ENCODE results near the gene UTY. TPM values are rescaled to one million over a fixed set of nuclear protein-coding genes. Genes with fewer than 3 reads are reported as not detected.

Gene UTY
- total RNA-seq, 4 donors from 2014 or later: 0.19 to 27.4 (median 17.6) TPM; not detected in 1

GRCh38 chrY:13345549-13345948 lies 134.3 kb downstream of the UTY start:
- Histone ChIP-seq H3K9me3 (no peaks in the 10 kb centered on the region), H3K4me3 (no peak overlapping the region), H3K27ac (replicated peaks in 1 of 4) (no peak overlapping the region), H3K27me3 (no peaks in the 10 kb centered on the region), H3K36me3 (peaks cover 0 to 7% (median 0%) of the 10 kb centered on the region in 4 donors), H3K4me1 (peaks cover 0 to 8% (median 4%) of the 10 kb centered on the region in 4 donors)
- TF ChIP-seq POLR2A (IDR thresholded peaks at IDR 0.05; ENCODE audit: low read depth) (no peak), POLR2AphosphoS5 (IDR thresholded peaks at IDR 0.05) (no peak), EP300 (IDR thresholded peaks at IDR 0.05) (no peak)
- TF ChIP-seq, protein P1, sequence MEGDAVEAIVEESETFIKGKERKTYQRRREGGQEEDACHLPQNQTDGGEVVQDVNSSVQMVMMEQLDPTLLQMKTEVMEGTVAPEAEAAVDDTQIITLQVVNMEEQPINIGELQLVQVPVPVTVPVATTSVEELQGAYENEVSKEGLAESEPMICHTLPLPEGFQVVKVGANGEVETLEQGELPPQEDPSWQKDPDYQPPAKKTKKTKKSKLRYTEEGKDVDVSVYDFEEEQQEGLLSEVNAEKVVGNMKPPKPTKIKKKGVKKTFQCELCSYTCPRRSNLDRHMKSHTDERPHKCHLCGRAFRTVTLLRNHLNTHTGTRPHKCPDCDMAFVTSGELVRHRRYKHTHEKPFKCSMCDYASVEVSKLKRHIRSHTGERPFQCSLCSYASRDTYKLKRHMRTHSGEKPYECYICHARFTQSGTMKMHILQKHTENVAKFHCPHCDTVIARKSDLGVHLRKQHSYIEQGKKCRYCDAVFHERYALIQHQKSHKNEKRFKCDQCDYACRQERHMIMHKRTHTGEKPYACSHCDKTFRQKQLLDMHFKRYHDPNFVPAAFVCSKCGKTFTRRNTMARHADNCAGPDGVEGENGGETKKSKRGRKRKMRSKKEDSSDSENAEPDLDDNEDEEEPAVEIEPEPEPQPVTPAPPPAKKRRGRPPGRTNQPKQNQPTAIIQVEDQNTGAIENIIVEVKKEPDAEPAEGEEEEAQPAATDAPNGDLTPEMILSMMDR (IDR thresholded peaks at IDR 0.05): no peak
- intact Hi-C loops (cut with DNase I): no loop called here
- DNase-seq (ENCODE audit: extremely low spot score): no peak
- no CpG with 5 or more reads among the region's 3 CpGs for WGBS

DNA sequence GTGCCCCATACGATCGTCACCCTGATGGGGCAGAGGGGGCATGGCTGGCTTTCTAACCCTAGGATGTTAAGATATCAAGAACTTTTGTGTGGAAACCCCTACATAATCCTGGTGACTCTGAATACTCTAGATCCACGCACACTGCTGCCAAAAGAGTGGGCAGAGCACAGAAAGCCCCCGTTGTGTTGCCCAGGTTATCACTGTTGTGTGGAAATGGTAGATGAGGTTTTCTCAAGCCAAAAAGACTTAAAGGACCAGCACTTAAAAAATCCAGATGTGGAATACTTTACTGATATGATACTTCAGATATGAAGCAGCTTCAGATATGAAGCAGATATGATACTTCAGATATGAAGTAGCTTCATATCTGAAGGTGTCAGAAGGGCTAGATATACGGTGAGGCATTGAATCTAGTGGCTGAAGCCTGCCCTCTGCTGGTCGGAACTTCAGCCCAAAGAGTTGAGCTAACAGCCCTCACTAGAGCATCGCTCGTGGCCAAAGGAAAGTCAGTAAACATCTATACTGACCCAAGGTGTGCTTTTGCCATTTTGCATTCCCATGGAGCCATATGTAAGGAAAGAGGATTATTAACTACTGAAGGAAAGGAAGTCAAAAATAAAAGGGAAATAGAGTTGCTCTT lies 136.4 kb downstream of the UTY start:
- Histone ChIP-seq H3K27me3 (no peaks in the 10 kb centered on the region), H3K36me3 (peaks cover 0 to 14% (median 0%) of the 10 kb centered on the region in 4 donors), H3K4me3 (no peak overlapping the region), H3K4me1 (no peaks in the 10 kb centered on the region), H3K27ac (replicated peaks in 1 of 4) (no peak overlapping the region), H3K9me3 (no peaks in the 10 kb centered on the region)
- DNase-seq (ENCODE audit: extremely low spot score): no peak
- intact Hi-C loops (cut with DNase I): no loop called here
- WGBS: no CpG with 5 or more reads among the region's 8 CpGs
- no peak for TF ChIP-seq POLR2AphosphoS5 (IDR thresholded peaks at IDR 0.05)
- TF ChIP-seq, protein P1 (IDR thresholded peaks at IDR 0.05): peak in 1 of 3 experiments; percentile 57

GRCh38 chrY:13339939-13340338 lies 139.9 kb downstream of the UTY start:
- H3K4me3 ChIP-seq: no peak overlapping the region
- no peaks in the 10 kb centered on the region for H3K9me3 ChIP-seq
- intact Hi-C loops (cut with DNase I): no loop called here
- peaks cover 0 to 23% (median 0%) of the 10 kb centered on the region in 4 donors for H3K36me3 ChIP-seq
- no peak overlapping the region for H3K27ac ChIP-seq (replicated peaks in 1 of 4)
- no peak for DNase-seq (ENCODE audit: extremely low spot score)
- no CpG with 5 or more reads among the region's 5 CpGs for WGBS
- no peaks in the 10 kb centered on the region for H3K27me3 ChIP-seq
- H3K4me1 ChIP-seq: no peaks in the 10 kb centered on the region
- TF ChIP-seq POLR2AphosphoS5 (IDR thresholded peaks at IDR 0.05) (no peak), EP300 (IDR thresholded peaks at IDR 0.05) (no peak), POLR2A (IDR thresholded peaks at IDR 0.05; ENCODE audit: low read depth) (no peak)
- TF ChIP-seq, protein P1 (IDR thresholded peaks at IDR 0.05): no peak

DNA sequence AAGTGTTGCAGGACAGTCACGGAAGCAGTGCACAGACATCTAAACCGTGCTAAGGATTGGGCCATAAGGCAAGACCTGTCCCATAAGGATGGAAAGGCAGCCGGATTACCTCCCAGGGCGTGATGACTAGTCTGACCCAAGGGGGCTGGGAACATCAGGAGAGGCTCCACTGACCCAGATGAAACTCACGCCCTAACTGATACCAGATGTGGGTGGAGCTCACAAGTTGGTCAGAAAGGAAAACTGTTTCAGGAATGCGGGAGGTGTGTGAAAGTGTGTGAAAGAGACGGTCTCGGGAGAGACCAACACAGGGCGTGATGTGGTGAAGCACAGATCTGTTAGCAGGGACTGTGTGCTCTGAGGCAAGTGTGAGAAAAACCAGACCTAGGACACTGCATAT lies 140.5 kb downstream of the UTY start:
- no peak overlapping the region for H3K27ac ChIP-seq (replicated peaks in 1 of 4)
- H3K36me3 ChIP-seq: peaks cover 0 to 29% (median 0%) of the 10 kb centered on the region in 4 donors
- TF ChIP-seq, protein P1 (IDR thresholded peaks at IDR 0.05): no peak
- TF ChIP-seq EP300 (IDR thresholded peaks at IDR 0.05): no peak
- TF ChIP-seq POLR2A (IDR thresholded peaks at IDR 0.05; ENCODE audit: low read depth): no peak
- TF ChIP-seq POLR2AphosphoS5 (IDR thresholded peaks at IDR 0.05): no peak
- intact Hi-C loops (cut with DNase I): no loop called here
- no CpG with 5 or more reads among the region's 9 CpGs for WGBS
- no peak overlapping the region for H3K4me3 ChIP-seq
- H3K27me3 ChIP-seq: no peaks in the 10 kb centered on the region
- no peaks in the 10 kb centered on the region for H3K9me3 ChIP-seq
- H3K4me1 ChIP-seq: no peaks in the 10 kb centered on the region
- no peak for DNase-seq (ENCODE audit: extremely low spot score)

DNA sequence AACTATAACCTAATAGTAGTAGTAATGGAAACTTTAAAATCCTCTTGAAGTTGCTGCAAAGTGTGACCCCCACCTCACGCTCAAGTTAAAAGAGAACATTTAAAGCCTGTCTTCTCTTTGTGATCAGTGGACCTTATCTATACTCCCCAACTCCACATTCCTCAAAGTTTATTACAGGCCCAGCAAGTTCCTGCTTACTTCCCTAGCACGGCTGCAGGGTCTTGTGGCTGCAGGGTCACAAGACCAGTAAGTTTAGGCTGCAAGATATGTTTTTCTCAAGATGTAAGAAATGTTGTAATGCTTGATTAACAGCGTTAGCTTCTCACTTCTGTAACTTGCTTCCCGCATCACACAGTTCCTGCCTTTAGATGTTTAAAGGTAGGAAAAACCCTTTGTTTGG lies 141.1 kb downstream of the UTY start:
- no peak for DNase-seq (ENCODE audit: extremely low spot score)
- Histone ChIP-seq H3K4me3 (no peak overlapping the region), H3K9me3 (no peaks in the 10 kb centered on the region), H3K36me3 (peaks cover 0 to 32% (median 0%) of the 10 kb centered on the region in 4 donors), H3K27me3 (no peaks in the 10 kb centered on the region), H3K4me1 (no peaks in the 10 kb centered on the region), H3K27ac (replicated peaks in 1 of 4) (no peak overlapping the region)
- TF ChIP-seq POLR2AphosphoS5 (IDR thresholded peaks at IDR 0.05): no peak
- TF ChIP-seq POLR2A (IDR thresholded peaks at IDR 0.05; ENCODE audit: low read depth): no peak
- TF ChIP-seq EP300 (IDR thresholded peaks at IDR 0.05): no peak
- TF ChIP-seq, protein P1 (IDR thresholded peaks at IDR 0.05): no peak
- intact Hi-C loops (cut with DNase I): no loop called here
- WGBS: no CpG with 5 or more reads among the region's 4 CpGs
